ENCODE measurements around the gene PRKAA1.
"Not testable (repeated sequence)": the region's sequence is repeated elsewhere in the genome, so short reads cannot be mapped to it uniquely, and the experiment has no call there.

The PRKAA1 gene

GRCh38 chr5:40796487-40796889, 1.7 kb downstream of the PRKAA1 start:
- TF ChIP-seq PAX5 (IDR thresholded peaks at IDR 0.05; ENCODE audit: insufficient read depth, low read length, severe bottlenecking) = no peak
- no peak for TF ChIP-seq POU2F2 (IDR thresholded peaks at IDR 0.05; ENCODE audit: low read depth, low read length)
- TF ChIP-seq SPI1 (IDR thresholded peaks at IDR 0.05; ENCODE audit: low read depth, low read length) = no peak
- no peak for TF ChIP-seq TAF1 (IDR thresholded peaks at IDR 0.05; ENCODE audit: low read depth, low read length)
- no peak for TF ChIP-seq POLR2A (IDR thresholded peaks at IDR 0.05; ENCODE audit: low read depth, low read length)
- no peak for TF ChIP-seq POLR2AphosphoS5 (IDR thresholded peaks at IDR 0.05; ENCODE audit: low read depth, low read length)
- peak; percentile 9 for FAIRE-seq
- no peak for DNase-seq (ENCODE audit: insufficient read length, low spot score)

- FAIRE-seq; DNase-seq (ENCODE audit: insufficient read length, low spot score): not testable (repeated sequence)
Observed at GRCh38 chr5:40794877-40795276, 3.3 kb downstream of the PRKAA1 start.

DNA sequence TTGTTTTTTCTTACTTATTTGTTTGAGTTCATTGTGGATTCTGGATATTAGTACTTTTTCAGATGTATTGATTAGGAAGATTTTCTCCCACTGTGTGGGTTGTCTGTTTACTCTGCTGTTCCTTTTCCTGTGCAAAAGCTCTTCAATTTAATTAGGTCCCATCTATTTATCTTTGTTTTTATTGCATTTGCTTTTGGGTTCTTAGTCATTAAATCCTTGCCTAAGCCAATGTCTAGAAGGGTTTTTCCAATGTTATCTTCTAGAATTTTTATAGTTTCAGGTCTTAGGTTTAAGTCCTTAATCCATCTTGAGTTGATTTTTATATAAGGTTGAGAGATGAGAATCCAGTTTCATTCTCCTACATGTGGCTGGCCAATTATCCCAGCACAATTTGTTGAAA, 3.8 kb downstream of the PRKAA1 start:
- DNase-seq (ENCODE audit: insufficient read length, low spot score); FAIRE-seq: not testable (repeated sequence)

GRCh38 chr5:40792691-40793090, 5.5 kb downstream of the PRKAA1 start:
- FAIRE-seq; DNase-seq (ENCODE audit: insufficient read length, low spot score): not testable (repeated sequence)

GRCh38 chr5:40791715-40792139, 6.4 kb downstream of the PRKAA1 start:
- DNase-seq (ENCODE audit: insufficient read length, low spot score) (no peak), FAIRE-seq (no peak)
- TF ChIP-seq POLR2A (IDR thresholded peaks at IDR 0.05; ENCODE audit: low read depth, low read length) = no peak
- TF ChIP-seq PAX5 (IDR thresholded peaks at IDR 0.05; ENCODE audit: insufficient read depth, low read length, severe bottlenecking) = no peak

DNA sequence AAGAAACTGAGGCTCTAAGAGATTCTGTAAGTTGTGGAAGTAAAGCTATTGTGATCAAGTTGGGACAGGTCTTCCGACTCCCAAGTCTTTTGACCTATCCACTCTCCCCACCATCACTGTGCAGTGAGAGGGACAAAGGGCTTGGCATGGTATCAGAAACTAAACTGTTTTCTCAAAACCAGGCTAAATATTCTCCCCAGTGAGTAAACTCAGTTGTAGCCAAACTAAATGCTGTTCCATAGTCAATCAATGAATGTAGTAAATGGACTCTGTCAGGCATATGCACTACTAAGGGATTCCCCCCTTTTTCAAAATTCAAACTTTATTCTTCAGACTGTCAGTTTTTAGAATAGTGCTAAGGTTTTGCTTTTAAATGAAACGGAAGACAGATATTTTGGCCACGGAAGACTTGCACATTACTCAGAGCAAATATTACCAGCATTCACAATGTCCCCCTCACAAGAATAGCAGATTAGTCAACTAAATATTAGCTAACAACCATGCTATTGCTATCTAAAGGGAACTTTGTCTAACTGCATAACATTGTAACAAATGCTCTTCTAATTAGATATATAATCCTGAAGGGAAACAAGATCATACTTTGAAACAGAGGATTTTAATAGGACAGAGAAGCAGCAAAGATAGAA, 7.1 kb downstream of the PRKAA1 start:
- DNase-seq (ENCODE audit: insufficient read length, low spot score) (no peak), FAIRE-seq (no peak)
- no peak for TF ChIP-seq PAX5 (IDR thresholded peaks at IDR 0.05; ENCODE audit: insufficient read depth, low read length, severe bottlenecking)
- no peak for TF ChIP-seq SPI1 (IDR thresholded peaks at IDR 0.05; ENCODE audit: low read depth, low read length)
- TF ChIP-seq POLR2AphosphoS5 (IDR thresholded peaks at IDR 0.05; ENCODE audit: low read depth, low read length) = no peak
- TF ChIP-seq POU2F2 (IDR thresholded peaks at IDR 0.05; ENCODE audit: low read depth, low read length) = no peak
- no peak for TF ChIP-seq POLR2A (IDR thresholded peaks at IDR 0.05; ENCODE audit: low read depth, low read length)
- no peak for TF ChIP-seq TAF1 (IDR thresholded peaks at IDR 0.05; ENCODE audit: low read depth, low read length)

DNA sequence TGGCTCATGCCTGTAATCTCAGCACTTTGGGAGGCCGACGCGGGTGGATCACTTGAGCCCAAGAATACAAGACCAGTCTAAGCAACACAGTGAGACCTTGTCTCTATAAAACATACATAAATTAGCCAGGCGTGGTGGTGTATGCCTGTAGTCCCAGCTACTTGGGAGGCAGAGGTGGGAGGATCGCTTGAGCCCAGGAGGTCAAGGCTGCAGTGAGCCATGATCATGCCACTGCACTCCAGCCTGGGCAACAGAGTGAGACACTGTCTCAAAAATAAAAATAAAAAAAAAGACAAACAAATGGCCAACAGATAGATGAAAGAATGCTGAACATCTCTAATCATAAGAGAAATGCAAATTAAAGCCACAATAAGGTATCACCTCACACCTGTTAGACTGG, 9.2 kb downstream of the PRKAA1 start:
- FAIRE-seq; DNase-seq (ENCODE audit: insufficient read length, low spot score): not testable (repeated sequence)

GRCh38 chr5:40787986-40788385, 10.2 kb downstream of the PRKAA1 start:
- FAIRE-seq = no peak
- no peak for TF ChIP-seq TAF1 (IDR thresholded peaks at IDR 0.05; ENCODE audit: low read depth, low read length)
- no peak for TF ChIP-seq POLR2AphosphoS5 (IDR thresholded peaks at IDR 0.05; ENCODE audit: low read depth, low read length)
- no peak for TF ChIP-seq POU2F2 (IDR thresholded peaks at IDR 0.05; ENCODE audit: low read depth, low read length)
- no peak for TF ChIP-seq SPI1 (IDR thresholded peaks at IDR 0.05; ENCODE audit: low read depth, low read length)
- no peak for DNase-seq (ENCODE audit: insufficient read length, low spot score)

GRCh38 chr5:40786664-40787063, 11.5 kb downstream of the PRKAA1 start:
- not testable (repeated sequence) for DNase-seq (ENCODE audit: insufficient read length, low spot score); FAIRE-seq

- no peak for FAIRE-seq
- no peak for DNase-seq (ENCODE audit: insufficient read length, low spot score)
- TF ChIP-seq TAF1 (IDR thresholded peaks at IDR 0.05; ENCODE audit: low read depth, low read length) (no peak), PAX5 (IDR thresholded peaks at IDR 0.05; ENCODE audit: insufficient read depth, low read length, severe bottlenecking) (no peak)
Observed at GRCh38 chr5:40784916-40785315, 13.3 kb downstream of the PRKAA1 start.

DNA sequence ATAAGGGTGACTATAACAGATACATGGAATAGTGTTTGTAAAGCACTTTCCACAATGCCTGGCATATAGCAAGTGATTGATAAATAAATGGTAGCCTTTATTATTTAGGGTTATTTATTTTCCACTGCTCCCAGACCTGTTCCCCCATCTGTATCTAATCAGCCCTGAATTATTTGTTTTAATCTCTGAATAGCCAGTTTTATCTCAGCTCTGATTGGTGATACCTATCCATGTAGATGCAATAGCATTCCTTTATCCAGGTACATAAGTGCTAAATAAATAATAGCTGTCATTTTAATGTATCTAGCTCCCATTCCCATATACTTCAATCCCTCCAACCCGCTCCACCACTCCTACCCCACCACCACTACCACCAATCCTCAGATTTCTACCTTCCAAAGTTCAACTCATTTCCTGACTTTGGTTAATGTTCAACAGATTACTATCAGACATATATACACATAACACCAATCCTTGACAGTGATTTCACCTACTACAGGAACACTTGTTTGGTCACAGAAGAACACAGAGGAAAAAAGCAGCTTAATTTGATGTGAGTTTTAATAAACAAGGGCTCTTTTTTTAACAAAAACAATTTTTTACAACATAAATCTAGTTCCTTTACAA, 14.0 kb downstream of the PRKAA1 start:
- TF ChIP-seq POLR2A (IDR thresholded peaks at IDR 0.05; ENCODE audit: low read depth, low read length) = no peak
- no peak for TF ChIP-seq PAX5 (IDR thresholded peaks at IDR 0.05; ENCODE audit: insufficient read depth, low read length, severe bottlenecking)
- no peak for TF ChIP-seq TAF1 (IDR thresholded peaks at IDR 0.05; ENCODE audit: low read depth, low read length)
- DNase-seq (ENCODE audit: insufficient read length, low spot score) (no peak), FAIRE-seq (no peak)

DNA sequence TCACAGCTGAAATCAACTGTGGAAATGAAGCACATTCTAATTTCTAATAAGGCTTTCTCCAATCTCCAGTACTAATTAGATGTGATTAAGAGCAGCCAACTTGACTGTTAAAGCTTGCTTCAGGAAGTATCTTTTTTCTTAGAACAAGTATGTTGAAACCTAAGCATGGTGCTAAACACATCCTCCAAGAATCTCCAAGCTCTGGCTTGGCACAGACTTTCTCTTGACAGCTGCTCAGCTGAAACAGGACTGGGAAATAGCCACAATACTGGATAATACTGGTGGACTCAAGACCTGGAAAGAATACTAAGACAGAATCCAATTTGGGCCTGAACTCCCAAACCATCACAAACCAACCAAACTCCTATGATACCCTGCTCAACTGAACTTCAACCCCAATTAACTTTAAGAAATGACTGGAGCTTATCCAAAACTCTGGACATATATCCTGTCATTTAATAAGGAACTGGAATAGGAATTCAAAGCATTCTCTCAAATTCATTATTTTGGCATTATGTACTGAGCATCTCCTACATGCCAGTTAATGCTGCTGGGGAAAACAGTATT, 16.2 kb downstream of the PRKAA1 start:
- no peak for TF ChIP-seq POLR2A (IDR thresholded peaks at IDR 0.05; ENCODE audit: low read depth, low read length)
- DNase-seq (ENCODE audit: insufficient read length, low spot score) (no peak), FAIRE-seq (no peak)
